GM06990 (cell line): ENCODE results near the gene ZFP1.

Experiments used
- DNase-seq: peaks from one replicate; pipeline ENCODE4 v3.0.0-alpha.2; 2011; ENCODE audit not compliant: insufficient read length; ENCODE audit errors: extremely low read depth
- H3K27me3 ChIP-seq: replicated peaks from 2 replicates; pipeline ENCODE4 v1.6.0; 2011; ENCODE audit warnings: low read length; ENCODE audit not compliant: control insufficient read depth, insufficient read depth
- H3K36me3 ChIP-seq: 2 replicates; pipeline ENCODE4 v1.5.1; 2011; ENCODE audit warnings: low read length; ENCODE audit not compliant: control insufficient read depth, insufficient read depth
- H3K4me3 ChIP-seq: replicated peaks from 2 replicates; pipeline ENCODE4 v1.5.1; 2011; ENCODE audit warnings: low read depth, mild to moderate bottlenecking, control low read depth, low read length
- TF ChIP-seq, protein P1 (sequence below): IDR thresholded peaks from 2 replicates; pipeline ENCODE4 v1.5.1; 2011; ENCODE audit warnings: low read length, control low read depth, mild to moderate bottlenecking, inconsistent platforms; ENCODE audit not compliant: insufficient read depth, poor library complexity, severe bottlenecking

ZFP1 gene

GRCh38 chr16:75219838-75220237, 71.5 kb downstream of the ZFP1 start:
- TF ChIP-seq, protein P1, sequence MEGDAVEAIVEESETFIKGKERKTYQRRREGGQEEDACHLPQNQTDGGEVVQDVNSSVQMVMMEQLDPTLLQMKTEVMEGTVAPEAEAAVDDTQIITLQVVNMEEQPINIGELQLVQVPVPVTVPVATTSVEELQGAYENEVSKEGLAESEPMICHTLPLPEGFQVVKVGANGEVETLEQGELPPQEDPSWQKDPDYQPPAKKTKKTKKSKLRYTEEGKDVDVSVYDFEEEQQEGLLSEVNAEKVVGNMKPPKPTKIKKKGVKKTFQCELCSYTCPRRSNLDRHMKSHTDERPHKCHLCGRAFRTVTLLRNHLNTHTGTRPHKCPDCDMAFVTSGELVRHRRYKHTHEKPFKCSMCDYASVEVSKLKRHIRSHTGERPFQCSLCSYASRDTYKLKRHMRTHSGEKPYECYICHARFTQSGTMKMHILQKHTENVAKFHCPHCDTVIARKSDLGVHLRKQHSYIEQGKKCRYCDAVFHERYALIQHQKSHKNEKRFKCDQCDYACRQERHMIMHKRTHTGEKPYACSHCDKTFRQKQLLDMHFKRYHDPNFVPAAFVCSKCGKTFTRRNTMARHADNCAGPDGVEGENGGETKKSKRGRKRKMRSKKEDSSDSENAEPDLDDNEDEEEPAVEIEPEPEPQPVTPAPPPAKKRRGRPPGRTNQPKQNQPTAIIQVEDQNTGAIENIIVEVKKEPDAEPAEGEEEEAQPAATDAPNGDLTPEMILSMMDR, result no peak
- Histone ChIP-seq H3K27me3 (no peaks in the 10 kb centered on the region), H3K36me3 (no peaks in the 10 kb centered on the region), H3K4me3 (no peak overlapping the region)
- no peak for DNase-seq
